Femur (tissue), 1 donor: ENCODE data around the gene MED10.
"Not testable (repeated sequence)": the region's sequence is repeated elsewhere in the genome, so short reads cannot be mapped to it uniquely, and the experiment has no call there.

ENCODE experiments used
- DNase-seq: peaks from one replicate; pipeline ENCODE4 v3.0.0-alpha.2; 2017

Gene MED10

GRCh38 chr5:6372251-6373080 lies 5.9 kb downstream of the MED10 start:
- no peak for DNase-seq

- DNase-seq = no peak
These were observed 7.1 kb downstream of the MED10 start for GRCh38 chr5:6371079-6371810.

- DNase-seq = no peak
These were observed 7.8 kb downstream of the MED10 start for GRCh38 chr5:6370580-6370979.

- no peak for DNase-seq
These were observed 12.3 kb downstream of the MED10 start for GRCh38 chr5:6365977-6366590.

- DNase-seq = no peak
These were observed 13.0 kb downstream of the MED10 start for GRCh38 chr5:6365142-6365976.

GRCh38 chr5:6363454-6364011 lies 14.8 kb downstream of the MED10 start:
- not testable (repeated sequence) for DNase-seq

GRCh38 chr5:6362846-6363245 lies 15.5 kb downstream of the MED10 start:
- no peak for DNase-seq

GRCh38 chr5:6361101-6361500 lies 17.2 kb downstream of the MED10 start:
- no peak for DNase-seq

- no peak for DNase-seq
These were observed 17.8 kb downstream of the MED10 start for GRCh38 chr5:6360323-6361072.

GRCh38 chr5:6359555-6360322 lies 18.6 kb downstream of the MED10 start:
- no peak for DNase-seq

GRCh38 chr5:6358434-6358820 lies 19.9 kb downstream of the MED10 start:
- no peak for DNase-seq

GRCh38 chr5:6357817-6358433 lies 20.4 kb downstream of the MED10 start:
- not testable (repeated sequence) for DNase-seq

GRCh38 chr5:6356578-6357164 lies 21.7 kb downstream of the MED10 start:
- DNase-seq = no peak

GRCh38 chr5:6355294-6355693 lies 23.1 kb downstream of the MED10 start:
- DNase-seq = no peak

GRCh38 chr5:6354848-6355247 lies 23.5 kb downstream of the MED10 start:
- DNase-seq = no peak

- no peak for DNase-seq
These were observed 24.6 kb downstream of the MED10 start for GRCh38 chr5:6353602-6354302.

- no peak for DNase-seq
These were observed 27.9 kb downstream of the MED10 start for GRCh38 chr5:6350277-6351090.

- no peak for DNase-seq
These were observed 29.0 kb downstream of the MED10 start for GRCh38 chr5:6349387-6349786.
